ENCODE data around the gene SYCN. TPM values are rescaled to one million over a fixed set of nuclear protein-coding genes. Genes with fewer than 3 reads are reported as not detected.

The SYCN gene
- total and polyA plus RNA-seq, 2 of the 8 experiments (the other 6 are each of a cell fraction or from before 2014, with no cell fraction given): not detected

DNA sequence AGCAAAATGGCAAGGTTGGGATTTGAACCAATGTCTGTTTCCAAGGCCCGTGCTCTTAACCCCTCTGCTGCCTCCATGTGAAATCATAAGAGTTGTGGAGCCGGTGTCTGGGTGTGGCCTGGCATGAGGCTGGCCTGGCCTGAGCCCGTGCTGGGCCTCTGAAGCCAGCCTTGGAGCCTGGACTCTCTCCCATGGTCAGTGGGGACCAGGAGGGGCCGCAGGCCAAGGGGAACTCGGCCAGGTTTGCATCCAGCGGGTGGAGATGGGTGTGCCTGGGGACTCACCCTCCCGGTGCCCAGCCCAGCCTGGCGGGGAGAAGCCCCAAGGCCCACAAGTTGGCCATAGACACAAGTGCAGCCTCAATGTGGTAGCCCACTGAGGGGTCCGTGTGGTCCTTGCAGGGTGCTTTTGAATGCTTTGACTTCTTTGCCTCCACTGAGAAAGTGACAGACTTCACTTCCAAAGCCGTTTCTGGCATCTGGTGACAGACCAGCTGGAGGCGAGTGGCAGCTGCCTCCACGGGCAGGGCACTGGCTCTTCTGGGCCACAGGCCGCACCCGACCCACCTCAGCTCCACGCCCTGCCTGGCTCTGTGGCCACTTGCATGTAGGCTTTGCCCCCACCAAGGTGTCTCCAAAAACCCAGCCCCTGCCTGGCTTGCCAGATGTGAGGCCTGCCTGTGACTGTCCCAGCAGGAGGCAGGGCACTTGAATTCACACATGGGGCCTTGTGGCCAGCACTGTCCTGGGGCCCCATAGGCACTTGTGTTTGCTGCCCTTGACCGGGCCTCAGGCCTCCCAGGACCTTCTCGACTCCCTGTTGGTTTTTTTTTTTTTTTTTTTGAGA is 33.5 kb downstream of the SYCN start:
- Histone ChIP-seq H4K20me1 (replicated peaks in 1 of 2; ENCODE audit: control insufficient read depth in 1 of 2, insufficient read depth in 2 of 2, low read length in 2 of 2) (peaks cover 9 to 20% of the 10 kb centered on the region in 2 experiments), H3K9ac (replicated peaks in 1 of 4; ENCODE audit: extremely low read depth in 1 of 4, low read depth in 3 of 4, low read length in 3 of 4) (no peak overlapping the region; a peak in 1 of 7 replicates), H3K27ac (ENCODE audit: low read depth, low read length) (peak overlapping the region; percentile 10; the same call in 1 of the 2 replicates), H2BK15ac (ENCODE audit: low read length) (no peak overlapping the region), H4K91ac (replicated peaks; ENCODE audit: insufficient read length, low read length) (no peak overlapping the region), H3K23me2 (ENCODE audit: low read depth, low read length) (no peaks in the 10 kb centered on the region), H3K9me3 (ENCODE audit: insufficient read depth in 2 of 2, low read depth in 1 of 2, low read length in 1 of 2) (no peaks in the 10 kb centered on the region), H3K4me2 (ENCODE audit: insufficient read depth in 1 of 2, low read depth in 2 of 2, low read length in 2 of 2) (no peak overlapping the region), H3K79me2 (ENCODE audit: control insufficient read depth in 1 of 2, insufficient read depth in 2 of 2, low read length in 2 of 2) (peaks cover 0 to 4% of the 10 kb centered on the region in 2 experiments; a peak in 1 of 4 replicates), H3K4me3 (ENCODE audit: extremely low read depth in 1 of 4, insufficient read depth in 2 of 4, low read depth in 3 of 4, low read length in 4 of 4) (no peak overlapping the region), H2BK20ac (ENCODE audit: low read length) (no peak overlapping the region), H2AFZ (ENCODE audit: low read length) (no peak overlapping the region), H2AK5ac (ENCODE audit: low read depth, low read length) (no peak overlapping the region), H3K36me3 (ENCODE audit: control insufficient read depth in 2 of 4, insufficient read depth in 4 of 4, low read length in 3 of 4) (peaks cover 0 to 18% (median 3%) of the 10 kb centered on the region in 4 experiments; a peak in 3 of 8 replicates), H4K5ac (ENCODE audit: insufficient read length, low read depth, low read length) (no peak overlapping the region), H3K79me1 (ENCODE audit: low read depth, low read length) (peaks cover 7% of the 10 kb centered on the region), H4K8ac (ENCODE audit: extremely low read depth, insufficient read depth, low read length) (peak overlapping the region; percentile 25; the same call in 1 of the 2 replicates), H3K4me1 (replicated peaks in 1 of 4; ENCODE audit: control insufficient read depth in 3 of 4, insufficient read depth in 4 of 4, low read length in 3 of 4) (peaks cover 2 to 32% (median 16%) of the 10 kb centered on the region in 4 experiments), H3K23ac (ENCODE audit: insufficient read length) (no peak overlapping the region), H2BK120ac (replicated peaks; ENCODE audit: low read depth, low read length) (no peak overlapping the region), H3K18ac (ENCODE audit: extremely low read depth, low read length) (no peak overlapping the region), H2BK12ac (ENCODE audit: low read depth, low read length) (no peak overlapping the region), H3K27me3 (replicated peaks in 1 of 4; ENCODE audit: control insufficient read depth in 3 of 4, extremely low read depth in 1 of 4, insufficient read depth in 3 of 4, low read length in 3 of 4) (no peaks in the 10 kb centered on the region), H3K4ac (replicated peaks; ENCODE audit: insufficient read length, low read depth, low read length) (no peak overlapping the region), H3K14ac (ENCODE audit: insufficient read length) (no peak overlapping the region), H2BK5ac (ENCODE audit: low read depth, low read length) (peak overlapping the region; percentile 63; the same call in 1 of the 2 replicates), H3K56ac (replicated peaks; ENCODE audit: insufficient read length, low read depth, low read length) (no peak overlapping the region)
- DNase-seq (ENCODE audit: low read depth in 1 of 2, low spot score in 2 of 2) (no peak), FAIRE-seq (no peak)
- ChIA-PET CTCF (ENCODE audit: partially characterized antibody) (no interaction called here), POLR2A (ENCODE audit: partially characterized antibody) (no interaction called here)
- WGBS, 2 experiments (ENCODE audit: extremely low coverage in 1 of 2, insufficient coverage in 1 of 2, insufficient read length in 1 of 2, insufficient replicate concordance in 2 of 2, low coverage in 1 of 2, low lambda C conversion rate in 2 of 2, missing lambda C conversion rate in 1 of 2): 87% methylated on average over 17 of the region's 17 CpGs; no CpG with 5 or more reads in 1 of the 2 experiments
- TF ChIP-seq KDM5A (IDR thresholded peaks at IDR 0.05; ENCODE audit: low read length): no peak
- no peak for TF ChIP-seq SIX5 (IDR thresholded peaks at IDR 0.05; ENCODE audit: low read depth, low read length)
- no peak for TF ChIP-seq CBX5 (IDR thresholded peaks at IDR 0.05; ENCODE audit: low read depth, low read length)
- no peak for TF ChIP-seq TAF1 (IDR thresholded peaks at IDR 0.05; ENCODE audit: low read depth, low read length)
- no peak for TF ChIP-seq SAP30 (IDR thresholded peaks at IDR 0.05; ENCODE audit: insufficient read depth, insufficient replicate concordance, low read length)
- TF ChIP-seq EP300 (IDR thresholded peaks at IDR 0.05; ENCODE audit: borderline replicate concordance in 1 of 2, low read depth in 2 of 2, low read length in 2 of 2): no peak
- no peak for TF ChIP-seq BCL11A (IDR thresholded peaks at IDR 0.05; ENCODE audit: low read depth in 2 of 2, low read length in 2 of 2)
- TF ChIP-seq RAD21 (IDR thresholded peaks at IDR 0.05 in 1 of 2, conservative IDR thresholded peaks at IDR 0.05 in 1 of 2; ENCODE audit: low read depth in 2 of 2, low read length in 2 of 2): no peak
- no peak for TF ChIP-seq HDAC2 (IDR thresholded peaks at IDR 0.05; ENCODE audit: borderline replicate concordance in 1 of 2, low read depth in 2 of 2, low read length in 2 of 2)
- no peak for TF ChIP-seq BRCA1 (IDR thresholded peaks at IDR 0.05; ENCODE audit: low read depth, low read length)
- TF ChIP-seq KDM4A (IDR thresholded peaks at IDR 0.05; ENCODE audit: low read depth, low read length, severe bottlenecking): no peak

All from H1 (cell line).